ENCODE results near the gene TULP3. TPM values are rescaled to one million over a fixed set of nuclear protein-coding genes. Genes with fewer than 3 reads are reported as not detected.

The TULP3 gene
- total RNA-seq, 5 donors from 2014 or later (not counting 1 experiment from before 2014, with no cell fraction given) = 5.6 to 8.9 (median 7.7) TPM

DNA sequence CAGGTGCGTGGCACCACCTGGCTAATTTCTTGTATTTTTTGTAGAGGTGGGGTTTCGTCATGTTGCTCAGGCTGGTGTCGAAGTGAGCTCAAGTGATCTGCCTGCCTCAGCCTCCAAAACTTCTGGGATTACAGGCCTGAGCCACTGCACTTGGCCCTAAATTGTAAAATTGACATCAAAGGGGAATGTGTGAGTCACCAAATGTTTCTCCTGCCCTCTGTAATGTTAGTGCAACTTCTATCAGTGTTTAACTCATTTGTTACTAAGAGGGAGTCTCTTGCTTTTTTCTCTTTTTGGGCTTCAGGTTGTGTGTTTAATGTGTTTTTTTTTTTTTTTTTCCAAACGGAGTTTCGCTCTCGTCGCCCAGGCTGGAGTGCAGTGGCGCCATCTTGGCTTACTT, 2.3 kb downstream of the TULP3 start:
- peaks cover 0 to 17% of the 10 kb centered on the region in 2 experiments for H3K4me1 ChIP-seq (ENCODE audit: control insufficient read depth in 1 of 2, extremely low read depth in 1 of 2, insufficient read depth in 2 of 2, low read length in 2 of 2)
- H3K36me3 ChIP-seq (ENCODE audit: control insufficient read depth in 2 of 2, extremely low read depth in 1 of 2, insufficient read depth in 1 of 2, low read length in 1 of 2) = peaks cover 0 to 3% of the 10 kb centered on the region in 2 donors
- ATAC-seq (replicated peaks in 1 of 4) (no peak), DNase-seq (no peak)
- H3K4me3 Mint-ChIP-seq = peak overlapping the region in 2 of 3 donors; percentile 22 to 50
- H3K27ac Mint-ChIP-seq = no peak overlapping the region
- H3K9me3 Mint-ChIP-seq = no peaks in the 10 kb centered on the region
- CTCF ChIA-PET = interaction anchor here in 1 of 2 donors (0.7 kb wide), 1 partner anchor 104 kb away, joined by 3 read pairs; no protein-coding TSS in a partner anchor
- POLR2A ChIA-PET = no interaction called here
- H3K4me1 Mint-ChIP-seq = peaks cover 23 to 33% (median 32%) of the 10 kb centered on the region in 3 donors
- H3K36me3 Mint-ChIP-seq = no peaks in the 10 kb centered on the region
- WGBS (ENCODE audit: insufficient coverage) = 86% methylated on average over 6 of the region's 8 CpGs
- H3K4me3 ChIP-seq (ENCODE audit: control insufficient read depth in 1 of 2, extremely low read depth in 1 of 2, low read length in 1 of 2) = no peak overlapping the region
- H3K27me3 Mint-ChIP-seq = no peaks in the 10 kb centered on the region
- H3K27ac ChIP-seq (ENCODE audit: low read length) = no peak overlapping the region
- no peaks in the 10 kb centered on the region for H3K9me3 ChIP-seq
- H3K27me3 ChIP-seq (replicated peaks in 1 of 2; ENCODE audit: control insufficient read depth in 2 of 2, extremely low read depth in 1 of 2, insufficient read depth in 2 of 2, low read length in 1 of 2) = no peaks in the 10 kb centered on the region

DNA sequence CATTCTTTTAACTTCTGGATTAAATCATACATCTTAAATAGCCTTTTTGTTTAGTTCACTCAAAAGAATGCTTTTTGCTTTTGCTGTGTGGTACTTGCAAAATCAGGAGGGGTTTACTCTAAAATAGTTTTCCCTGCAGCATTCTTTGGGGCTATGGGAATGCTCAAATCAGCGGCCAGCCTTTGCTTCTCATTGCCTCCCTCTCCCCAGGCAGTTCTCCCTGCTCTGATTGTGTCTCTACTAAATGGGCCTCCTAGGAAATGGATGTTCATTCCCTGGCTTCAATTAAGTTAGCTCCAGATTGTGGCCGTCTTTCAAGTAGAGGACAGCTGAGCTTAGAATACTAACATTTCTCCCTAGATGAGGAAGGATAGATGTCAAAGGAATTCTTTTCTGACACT, 4.4 kb downstream of the TULP3 start:
- H3K36me3 Mint-ChIP-seq = no peaks in the 10 kb centered on the region
- H3K27ac ChIP-seq (ENCODE audit: low read length) = no peak overlapping the region
- WGBS (ENCODE audit: insufficient coverage) = no CpG with 5 or more reads among the region's 2 CpGs
- no peak overlapping the region for H3K27ac Mint-ChIP-seq
- no peaks in the 10 kb centered on the region for H3K27me3 Mint-ChIP-seq
- POLR2A ChIA-PET = interaction anchor here in 1 of 2 donors (0.6 kb wide), 1 partner anchor 1795 kb away, joined by 4 read pairs; no protein-coding TSS in a partner anchor
- no peaks in the 10 kb centered on the region for H3K36me3 ChIP-seq (ENCODE audit: control insufficient read depth in 2 of 2, extremely low read depth in 1 of 2, insufficient read depth in 1 of 2, low read length in 1 of 2)
- CTCF ChIA-PET = no interaction called here
- H3K9me3 Mint-ChIP-seq = no peaks in the 10 kb centered on the region
- H3K9me3 ChIP-seq = no peaks in the 10 kb centered on the region
- DNase-seq = no peak
- no peak for ATAC-seq (replicated peaks in 1 of 4)
- no peak overlapping the region for H3K4me3 ChIP-seq (ENCODE audit: control insufficient read depth in 1 of 2, extremely low read depth in 1 of 2, low read length in 1 of 2)
- peaks cover 0 to 15% of the 10 kb centered on the region in 2 experiments for H3K4me1 ChIP-seq (ENCODE audit: control insufficient read depth in 1 of 2, extremely low read depth in 1 of 2, insufficient read depth in 2 of 2, low read length in 2 of 2)
- no peak overlapping the region for H3K4me3 Mint-ChIP-seq
- peaks cover 13 to 23% (median 23%) of the 10 kb centered on the region in 3 donors for H3K4me1 Mint-ChIP-seq
- no peaks in the 10 kb centered on the region for H3K27me3 ChIP-seq (replicated peaks in 1 of 2; ENCODE audit: control insufficient read depth in 2 of 2, extremely low read depth in 1 of 2, insufficient read depth in 2 of 2, low read length in 1 of 2)

DNA sequence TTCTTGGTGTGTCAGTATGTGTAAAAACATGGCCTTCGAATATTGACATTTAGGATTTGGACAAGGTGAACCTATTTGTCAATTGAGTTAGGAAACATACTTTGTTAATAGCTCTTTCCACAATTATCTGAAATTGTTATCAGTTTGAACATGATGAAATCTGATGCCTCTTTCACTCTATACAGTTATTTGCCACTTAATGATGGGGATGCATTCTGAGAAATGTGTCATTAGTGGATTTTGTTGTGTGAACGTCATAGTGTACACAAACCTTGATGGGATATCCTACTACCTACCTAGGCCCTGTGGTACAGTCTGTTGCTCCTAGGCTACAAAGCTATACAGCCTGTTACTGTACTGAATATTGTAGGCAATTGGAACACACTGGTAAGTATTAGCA, 4.8 kb downstream of the TULP3 start:
- no peaks in the 10 kb centered on the region for H3K36me3 ChIP-seq (ENCODE audit: control insufficient read depth in 2 of 2, extremely low read depth in 1 of 2, insufficient read depth in 1 of 2, low read length in 1 of 2)
- no peaks in the 10 kb centered on the region for H3K9me3 Mint-ChIP-seq
- CTCF ChIA-PET = no interaction called here
- H3K27ac Mint-ChIP-seq = no peak overlapping the region
- ATAC-seq (replicated peaks in 1 of 4) = no peak
- WGBS (ENCODE audit: insufficient coverage) = no CpG with 5 or more reads among the region's 2 CpGs
- no peaks in the 10 kb centered on the region for H3K27me3 Mint-ChIP-seq
- H3K27ac ChIP-seq (ENCODE audit: low read length) = no peak overlapping the region
- peaks cover 9 to 19% (median 18%) of the 10 kb centered on the region in 3 donors for H3K4me1 Mint-ChIP-seq
- no peaks in the 10 kb centered on the region for H3K9me3 ChIP-seq
- no peak overlapping the region for H3K4me3 Mint-ChIP-seq
- H3K27me3 ChIP-seq (replicated peaks in 1 of 2; ENCODE audit: control insufficient read depth in 2 of 2, extremely low read depth in 1 of 2, insufficient read depth in 2 of 2, low read length in 1 of 2) = no peaks in the 10 kb centered on the region
- POLR2A ChIA-PET = interaction anchor here in 1 of 2 donors (0.6 kb wide), 1 partner anchor 1794 kb away, joined by 4 read pairs; no protein-coding TSS in a partner anchor
- H3K4me1 ChIP-seq (ENCODE audit: control insufficient read depth in 1 of 2, extremely low read depth in 1 of 2, insufficient read depth in 2 of 2, low read length in 2 of 2) = peaks cover 0 to 12% of the 10 kb centered on the region in 2 experiments
- no peaks in the 10 kb centered on the region for H3K36me3 Mint-ChIP-seq
- DNase-seq = no peak
- no peak overlapping the region for H3K4me3 ChIP-seq (ENCODE audit: control insufficient read depth in 1 of 2, extremely low read depth in 1 of 2, low read length in 1 of 2)

DNA sequence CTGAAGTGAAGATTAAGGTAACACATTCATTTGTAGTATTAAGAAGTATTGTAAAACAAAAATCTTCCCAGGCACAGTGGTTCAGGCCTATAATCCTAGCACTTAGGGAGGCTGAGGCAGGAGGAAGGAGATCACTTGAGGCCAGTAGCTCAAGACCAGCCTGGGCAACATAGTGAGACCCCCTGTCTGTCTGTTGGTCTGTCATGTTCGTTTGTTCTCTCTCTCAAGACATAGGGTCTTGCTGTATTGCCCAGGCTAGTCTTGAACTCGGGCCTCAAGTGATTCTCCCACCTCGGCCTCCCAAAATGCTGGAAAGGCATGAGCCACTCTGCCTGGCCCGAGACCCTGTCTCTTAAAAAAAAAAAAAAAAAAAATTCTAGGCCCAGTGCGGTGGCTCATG, 6.7 kb downstream of the TULP3 start:
- Histone ChIP-seq H3K4me1 (ENCODE audit: control insufficient read depth in 1 of 2, extremely low read depth in 1 of 2, insufficient read depth in 2 of 2, low read length in 2 of 2) (peaks cover 0 to 2% of the 10 kb centered on the region in 2 experiments), H3K36me3 (ENCODE audit: control insufficient read depth in 2 of 2, extremely low read depth in 1 of 2, insufficient read depth in 1 of 2, low read length in 1 of 2) (no peaks in the 10 kb centered on the region), H3K27me3 (replicated peaks in 1 of 2; ENCODE audit: control insufficient read depth in 2 of 2, extremely low read depth in 1 of 2, insufficient read depth in 2 of 2, low read length in 1 of 2) (no peaks in the 10 kb centered on the region), H3K9me3 (no peaks in the 10 kb centered on the region), H3K27ac (ENCODE audit: low read length) (no peak overlapping the region), H3K4me3 (ENCODE audit: control insufficient read depth in 1 of 2, extremely low read depth in 1 of 2, low read length in 1 of 2) (no peak overlapping the region)
- no peak overlapping the region for H3K4me3 Mint-ChIP-seq
- ChIA-PET POLR2A (no interaction called here), CTCF (no interaction called here)
- WGBS (ENCODE audit: insufficient coverage) = 89% methylated on average over 1 of the region's 5 CpGs
- DNase-seq (no peak), ATAC-seq (replicated peaks in 1 of 4) (no peak)
- H3K36me3 Mint-ChIP-seq = no peaks in the 10 kb centered on the region
- H3K27ac Mint-ChIP-seq = no peak overlapping the region
- peaks cover 5 to 7% (median 6%) of the 10 kb centered on the region in 3 donors for H3K4me1 Mint-ChIP-seq
- no peaks in the 10 kb centered on the region for H3K9me3 Mint-ChIP-seq
- H3K27me3 Mint-ChIP-seq = no peaks in the 10 kb centered on the region

DNA sequence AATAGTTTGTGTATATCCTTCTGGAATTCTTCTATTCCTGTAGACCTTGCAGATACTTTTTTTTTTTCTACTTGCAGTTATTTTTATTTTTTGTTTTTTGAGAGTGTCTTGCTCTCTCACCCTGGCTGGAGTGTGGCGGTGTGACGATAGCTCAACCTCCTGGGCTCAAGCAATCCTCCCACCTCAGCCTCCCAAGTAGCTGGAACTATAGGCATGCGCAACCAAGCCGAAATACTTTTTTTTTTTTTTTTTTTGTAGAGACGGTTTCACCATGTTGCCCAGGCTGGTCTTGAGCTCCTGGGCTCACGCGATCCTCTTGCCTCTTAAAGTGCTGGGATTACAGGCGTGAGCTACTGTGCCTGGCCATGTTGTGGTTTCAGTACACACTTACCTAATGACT, 10.0 kb downstream of the TULP3 start:
- Mint-ChIP-seq H3K27ac (no peak overlapping the region), H3K36me3 (no peaks in the 10 kb centered on the region), H3K9me3 (no peaks in the 10 kb centered on the region), H3K4me1 (peaks cover 0 to 4% (median 2%) of the 10 kb centered on the region in 3 donors), H3K27me3 (no peaks in the 10 kb centered on the region), H3K4me3 (no peak overlapping the region)
- DNase-seq (no peak), ATAC-seq (replicated peaks in 1 of 4) (no peak)
- no peaks in the 10 kb centered on the region for H3K4me1 ChIP-seq (ENCODE audit: control insufficient read depth in 1 of 2, extremely low read depth in 1 of 2, insufficient read depth in 2 of 2, low read length in 2 of 2)
- ChIA-PET POLR2A (no interaction called here), CTCF (interaction anchor here (0.5 to 0.7 kb wide), 6 partner anchors 17 to 935 kb away, joined by 3 to 8 read pairs (median 4); no protein-coding TSS in a partner anchor)
- H3K27me3 ChIP-seq (replicated peaks in 1 of 2; ENCODE audit: control insufficient read depth in 2 of 2, extremely low read depth in 1 of 2, insufficient read depth in 2 of 2, low read length in 1 of 2) = no peaks in the 10 kb centered on the region
- no peaks in the 10 kb centered on the region for H3K36me3 ChIP-seq (ENCODE audit: control insufficient read depth in 2 of 2, extremely low read depth in 1 of 2, insufficient read depth in 1 of 2, low read length in 1 of 2)
- 100% methylated on average over 3 of the region's 8 CpGs for WGBS (ENCODE audit: insufficient coverage)
- H3K4me3 ChIP-seq (ENCODE audit: control insufficient read depth in 1 of 2, extremely low read depth in 1 of 2, low read length in 1 of 2) = no peak overlapping the region
- no peak overlapping the region for H3K27ac ChIP-seq (ENCODE audit: low read length)
- no peaks in the 10 kb centered on the region for H3K9me3 ChIP-seq

DNA sequence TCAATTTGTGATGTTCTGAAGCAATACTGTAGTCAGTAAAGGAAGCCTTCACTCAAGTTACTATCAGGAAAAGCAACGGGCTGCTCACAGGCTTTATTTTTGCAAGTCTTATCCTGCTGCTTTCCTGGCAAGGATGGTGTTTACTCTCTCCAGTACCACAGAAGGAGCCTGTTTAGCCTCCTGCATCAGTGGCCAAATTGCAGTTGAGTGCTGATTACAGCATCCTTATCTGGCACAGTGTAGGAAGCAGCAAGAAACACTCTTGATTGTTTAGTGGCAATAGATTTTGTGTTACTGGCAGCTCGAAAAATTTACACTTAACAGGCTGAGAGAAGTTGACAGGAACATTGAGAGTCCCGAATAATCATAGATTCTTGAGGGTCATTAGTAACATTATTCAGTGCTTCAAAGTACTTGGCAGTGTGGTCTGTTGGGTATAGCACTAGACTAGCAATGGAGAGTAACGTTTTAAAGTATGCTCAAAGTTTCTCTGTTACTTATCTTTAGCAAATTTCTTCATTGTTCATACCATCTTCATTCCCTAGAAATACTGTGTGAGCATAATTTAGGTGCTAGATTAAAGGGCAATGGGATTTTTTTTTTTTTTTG, 11.7 kb downstream of the TULP3 start:
- peaks cover 0 to 1% (median 0%) of the 10 kb centered on the region in 3 donors for H3K4me1 Mint-ChIP-seq
- Histone ChIP-seq H3K27ac (ENCODE audit: low read length) (no peak overlapping the region), H3K36me3 (ENCODE audit: control insufficient read depth in 2 of 2, extremely low read depth in 1 of 2, insufficient read depth in 1 of 2, low read length in 1 of 2) (no peaks in the 10 kb centered on the region), H3K27me3 (replicated peaks in 1 of 2; ENCODE audit: control insufficient read depth in 2 of 2, extremely low read depth in 1 of 2, insufficient read depth in 2 of 2, low read length in 1 of 2) (no peaks in the 10 kb centered on the region), H3K4me1 (ENCODE audit: control insufficient read depth in 1 of 2, extremely low read depth in 1 of 2, insufficient read depth in 2 of 2, low read length in 2 of 2) (no peaks in the 10 kb centered on the region), H3K4me3 (ENCODE audit: control insufficient read depth in 1 of 2, extremely low read depth in 1 of 2, low read length in 1 of 2) (no peak overlapping the region), H3K9me3 (no peaks in the 10 kb centered on the region)
- CTCF ChIA-PET = no interaction called here
- DNase-seq (no peak), ATAC-seq (replicated peaks in 1 of 4) (no peak)
- POLR2A ChIA-PET = no interaction called here
- no peaks in the 10 kb centered on the region for H3K36me3 Mint-ChIP-seq
- no peak overlapping the region for H3K27ac Mint-ChIP-seq
- no peak overlapping the region for H3K4me3 Mint-ChIP-seq
- 92% methylated on average over 2 of the region's 4 CpGs for WGBS (ENCODE audit: insufficient coverage)
- H3K27me3 Mint-ChIP-seq = no peaks in the 10 kb centered on the region
- no peaks in the 10 kb centered on the region for H3K9me3 Mint-ChIP-seq
